A549 (cell line): Measurements from ENCODE around the gene ABI3BP. TPM values are rescaled to one million over a fixed set of nuclear protein-coding genes. Genes with fewer than 3 reads are reported as not detected.

Experiments
- ATAC-seq, 2 experiments: fragments of 200-7000 bp in 1 of 2; fragments of >200 bp in 1 of 2; cut with Nextera tagmentation in 1 of 2; cut with Tn5 transposase in 1 of 2; 3 replicates each; pipeline versions ENCODE4 v1.8.0 to v1.9.1; 2018 to 2020; ENCODE audit warnings: mild to moderate bottlenecking in 1 of 2, moderate library complexity in 1 of 2
- CTCF ChIA-PET: fragments of 300-600 bp; sonication (Branson Sonifier 250); formaldehyde crosslinking; extraction: SDS; loops from one replicate; lab custom pipeline; 2021; ENCODE audit warnings: antibody characterized with exemption, inconsistent platforms; lab: Yijun Ruan, JAX
- POLR2A ChIA-PET: fragments of 350-600 bp; formaldehyde crosslinking; extraction: SDS; loops from one replicate; lab custom pipeline; 2021; ENCODE audit warnings: antibody characterized with exemption, inconsistent platforms; lab: Yijun Ruan, JAX
- DNase-seq, 2 experiments: peaks; one replicate each; pipeline versions ENCODE4 v3.0.0 to v3.0.0-alpha.2; 2011 to 2016; ENCODE audit warnings: low read depth in 1 of 2, low spot score in 1 of 2
- FAIRE-seq: peaks from 2 replicates; lab custom pipeline; 2011; peaks lifted over from hg19 to GRCh38; lab: Jason Lieb, UNC
- H3K27ac ChIP-seq, 2 experiments: fragments of >200 bp; sonication (Bioruptor Twin); formaldehyde crosslinking; 3 replicates each; pipeline ENCODE4 v1.5.1; 2016 to 2017
- H3K4me1 ChIP-seq: fragments of >200 bp; sonication (Bioruptor Twin); formaldehyde crosslinking; 3 replicates; pipeline ENCODE4 v1.6.1; 2016
- H3K4me2 ChIP-seq: fragments of >200 bp; sonication (Bioruptor Twin); formaldehyde crosslinking; 3 replicates; pipeline ENCODE4 v1.6.1; 2016
- H3K4me3 ChIP-seq: fragments of >200 bp; sonication (Bioruptor Twin); formaldehyde crosslinking; 3 replicates; pipeline ENCODE4 v1.5.1; 2016
- H3K9me3 ChIP-seq: fragments of >200 bp; sonication (Bioruptor Twin); formaldehyde crosslinking; 3 replicates; pipeline ENCODE4 v1.6.1; 2016
- CBX2 ChIP-seq: fragments of 200-600 bp; sonication (generic); IDR thresholded peaks from 2 replicates; pipeline ENCODE4 v1.6.1; 2016; ENCODE audit warnings: low read depth, mild to moderate bottlenecking, borderline replicate concordance
- EHF ChIP-seq: fragments of 250-450 bp; sonication (Bioruptor Pico); IDR thresholded peaks from 2 replicates; pipeline ENCODE4 v1.5.0; 2020; ENCODE audit warnings: mild to moderate bottlenecking
- EHMT2 ChIP-seq: fragments of 200-600 bp; sonication (generic); IDR thresholded peaks from 2 replicates; pipeline ENCODE4 v1.6.1; 2016; ENCODE audit warnings: antibody characterized with exemption, low read depth, mild to moderate bottlenecking, moderate library complexity
- EP300 ChIP-seq, 2 experiments: fragments of >200 bp; sonication (Bioruptor Twin); formaldehyde crosslinking; IDR thresholded peaks; 2 replicates in 1 of 2; 3 replicates in 1 of 2; pipeline ENCODE4 v1.6.1; 2016 to 2017
- ESRRA ChIP-seq: fragments of 150-350 bp; IDR thresholded peaks from 2 replicates; pipeline ENCODE4 v1.6.1; 2014; ENCODE audit warnings: mild to moderate bottlenecking, low read length, borderline replicate concordance
- FOXS1 ChIP-seq: fragments of 250-450 bp; sonication (Bioruptor Pico); IDR thresholded peaks from 2 replicates; pipeline ENCODE4 v1.5.0; 2020; ENCODE audit warnings: mild to moderate bottlenecking, moderate library complexity
- HEYL ChIP-seq: fragments of 250-450 bp; sonication (Bioruptor Pico); IDR thresholded peaks from 2 replicates; pipeline ENCODE4 v1.8.0; 2021; ENCODE audit warnings: mild to moderate bottlenecking, moderate library complexity
- HOXA7 ChIP-seq: fragments of 250-450 bp; sonication (Bioruptor Pico); IDR thresholded peaks from 2 replicates; pipeline ENCODE4 v1.5.0; 2020; ENCODE audit warnings: mild to moderate bottlenecking, moderate library complexity
- JUNB ChIP-seq: fragments of >200 bp; sonication (Bioruptor Twin); formaldehyde crosslinking; IDR thresholded peaks from 2 replicates; pipeline ENCODE4 v1.6.1; 2016
- MYC ChIP-seq: IDR thresholded peaks from 2 replicates; pipeline ENCODE4 v1.6.1; 2012; ENCODE audit warnings: mild to moderate bottlenecking, inconsistent platforms, low read length, improper control_type of control experiment, borderline replicate concordance
- NPAS2 ChIP-seq: fragments of 250-450 bp; sonication (Bioruptor Pico); IDR thresholded peaks from 2 replicates; pipeline ENCODE4 v1.8.0; 2022; ENCODE audit warnings: mild to moderate bottlenecking, moderate library complexity, borderline replicate concordance
- POLR2AphosphoS2 ChIP-seq: conservative IDR thresholded peaks from 2 replicates; pipeline ENCODE4 v1.6.1; 2012; ENCODE audit warnings: low read length, improper control_type of control experiment, inconsistent platforms
- RAD21 ChIP-seq, 2 experiments: fragments of >200 bp in 1 of 2; sonication (Bioruptor Twin) in 1 of 2; formaldehyde crosslinking in 1 of 2; IDR thresholded peaks in 1 of 2; conservative IDR thresholded peaks in 1 of 2; 2 replicates in 1 of 2; 3 replicates in 1 of 2; pipeline ENCODE4 v1.6.1; 2012 to 2018; ENCODE audit warnings: inconsistent platforms in 1 of 2
- RCOR1 ChIP-seq: fragments of 150-350 bp; IDR thresholded peaks from 2 replicates; pipeline ENCODE4 v1.6.1; 2014; ENCODE audit warnings: antibody characterized with exemption, low read length, low read depth
- TP53 ChIP-seq: fragments of 250-450 bp; sonication (Bioruptor Pico); IDR thresholded peaks from 2 replicates; pipeline ENCODE4 v1.5.0; 2021; ENCODE audit warnings: mild to moderate bottlenecking, moderate library complexity
- ZFP36 ChIP-seq: fragments of 450-650 bp; IDR thresholded peaks from 2 replicates; pipeline ENCODE4 v1.6.1; 2014; ENCODE audit warnings: borderline replicate concordance; ENCODE audit not compliant: partially characterized antibody
- WGBS: methylation state at CpG from one replicate; pipeline ENCODE4 v1.1.6; 2017; ENCODE audit errors: missing lambda C conversion rate; 5-methylcytosine and 5-hydroxymethylcytosine counted together
- polyA plus RNA-seq, 4 experiments: library from polyadenylated mRNA; depleted of rRNA in 3 of 4; stranded (reverse); fragments of >200 nt; fragmentation: RNase III in 1 of 4; extraction: RNeasy Plus Mini Kit Qiagen cat#74134 plus additional on column Dnase treatment in 1 of 4; gene quantifications; 2 replicates in 3 of 4; 3 replicates in 1 of 4; pipeline ENCODE4 v1.2.3, GENCODE V29; 2011 to 2017
- TF ChIP-seq, protein P1 (sequence below): IDR thresholded peaks from 2 replicates; pipeline ENCODE4 v1.6.1; 2012; ENCODE audit warnings: low read depth, borderline replicate concordance
- TF ChIP-seq, protein P2 (sequence below): fragments of 200-600 bp; sonication (generic); IDR thresholded peaks from 2 replicates; pipeline ENCODE4 v1.6.1; 2016; ENCODE audit warnings: antibody characterized with exemption, mild to moderate bottlenecking, moderate library complexity
- TF ChIP-seq, protein P3 (sequence below): fragments of 250-450 bp; sonication (Bioruptor Pico); IDR thresholded peaks from 2 replicates; pipeline ENCODE4 v1.5.0; 2021; ENCODE audit warnings: mild to moderate bottlenecking, moderate library complexity, borderline replicate concordance
- TF ChIP-seq, protein P4 (sequence below): IDR thresholded peaks from 2 replicates; pipeline ENCODE4 v1.6.1; 2012
- TF ChIP-seq, protein P5 (sequence below): fragments of 250-450 bp; sonication (Bioruptor Pico); IDR thresholded peaks from 2 replicates; pipeline ENCODE4 v1.5.0; 2020; ENCODE audit warnings: low read depth, mild to moderate bottlenecking, moderate library complexity
- TF ChIP-seq, protein P6 (sequence below): fragments of 150-350 bp; IDR thresholded peaks from 2 replicates; pipeline ENCODE4 v1.6.1; 2014; ENCODE audit warnings: low read depth, mild to moderate bottlenecking, low read length

The ABI3BP gene
- polyA plus RNA-seq, 2 of the 4 experiments (the other 2 are of a cell fraction), result 1.3 to 1.8 TPM

DNA sequence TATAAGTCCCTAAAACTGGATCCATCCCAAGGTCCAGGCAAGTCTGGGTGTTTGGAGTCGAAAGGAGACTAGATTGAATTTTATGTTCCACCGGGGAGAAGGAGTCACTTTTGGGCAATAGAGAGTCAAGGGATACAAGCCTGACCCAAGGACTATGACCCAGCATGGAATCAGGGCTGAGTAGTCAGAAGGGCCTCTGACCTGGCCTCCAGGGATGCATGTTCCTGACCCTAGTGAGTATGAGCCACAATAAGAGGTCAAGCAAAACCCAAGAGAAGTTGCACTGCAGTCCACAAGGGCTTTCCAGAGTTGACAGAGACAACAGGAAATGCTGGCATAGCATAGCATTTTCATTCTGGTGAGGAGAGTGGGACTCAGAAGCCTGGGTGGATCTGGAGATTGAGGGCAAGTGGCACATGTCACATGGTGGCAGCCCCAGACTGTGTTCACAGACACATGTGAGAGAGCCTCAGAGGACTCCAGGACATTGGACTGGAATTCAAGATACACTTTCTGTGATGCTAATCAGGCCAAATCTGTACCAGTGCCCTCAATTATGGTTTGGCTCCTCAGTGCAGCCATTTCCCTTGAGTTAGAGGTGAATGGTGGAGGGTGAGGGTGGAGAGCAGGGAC lies 217.0 kb downstream of the ABI3BP start (continued):
- TF ChIP-seq, protein P1, sequence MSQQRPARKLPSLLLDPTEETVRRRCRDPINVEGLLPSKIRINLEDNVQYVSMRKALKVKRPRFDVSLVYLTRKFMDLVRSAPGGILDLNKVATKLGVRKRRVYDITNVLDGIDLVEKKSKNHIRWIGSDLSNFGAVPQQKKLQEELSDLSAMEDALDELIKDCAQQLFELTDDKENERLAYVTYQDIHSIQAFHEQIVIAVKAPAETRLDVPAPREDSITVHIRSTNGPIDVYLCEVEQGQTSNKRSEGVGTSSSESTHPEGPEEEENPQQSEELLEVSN, result no peak

DNA sequence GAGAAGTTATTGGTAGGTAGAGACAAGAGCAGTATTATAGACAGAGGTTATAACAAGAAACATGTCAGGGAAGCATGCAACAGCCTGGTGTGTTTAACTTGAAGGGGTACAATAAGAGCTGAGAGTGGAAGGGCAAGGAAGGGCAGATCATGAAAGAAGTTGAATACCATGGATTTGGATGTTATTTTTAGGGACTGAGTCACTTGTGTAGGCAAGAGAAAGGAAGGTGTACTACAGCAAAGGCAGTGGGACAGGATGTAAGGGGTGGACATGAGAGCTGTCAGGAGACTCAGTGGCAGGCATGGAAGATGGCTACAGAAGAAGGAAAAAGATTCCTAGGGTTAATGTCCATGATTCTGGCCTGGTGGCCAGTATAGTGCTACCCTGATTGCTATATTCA lies 217.6 kb downstream of the ABI3BP start:
- ChIA-PET CTCF (interaction anchor here (2.6 kb wide), 1 partner anchor 420 kb away, joined by 8 read pairs; no protein-coding TSS in a partner anchor), POLR2A (no interaction called here)
- Histone ChIP-seq H3K9me3 (no peaks in the 10 kb centered on the region), H3K4me3 (no peak overlapping the region), H3K27ac (no peak overlapping the region), H3K4me1 (no peaks in the 10 kb centered on the region), H3K4me2 (no peak overlapping the region)
- DNase-seq (no peak), ATAC-seq (no peak; a peak in 1 of 6 replicates), FAIRE-seq (no peak)
- TF ChIP-seq ESRRA (no peak), JUNB (no peak), EHMT2 (no peak), ZFP36 (no peak), HOXA7 (CRISPR knock-in tag) (no peak), FOXS1 (no peak), NPAS2 (CRISPR knock-in tag) (no peak), MYC (no peak), CBX2 (no peak), RAD21 (conservative IDR thresholded peaks at IDR 0.05 in 1 of 2, IDR thresholded peaks at IDR 0.05 in 1 of 2) (no peak)
- TF ChIP-seq, protein P2, sequence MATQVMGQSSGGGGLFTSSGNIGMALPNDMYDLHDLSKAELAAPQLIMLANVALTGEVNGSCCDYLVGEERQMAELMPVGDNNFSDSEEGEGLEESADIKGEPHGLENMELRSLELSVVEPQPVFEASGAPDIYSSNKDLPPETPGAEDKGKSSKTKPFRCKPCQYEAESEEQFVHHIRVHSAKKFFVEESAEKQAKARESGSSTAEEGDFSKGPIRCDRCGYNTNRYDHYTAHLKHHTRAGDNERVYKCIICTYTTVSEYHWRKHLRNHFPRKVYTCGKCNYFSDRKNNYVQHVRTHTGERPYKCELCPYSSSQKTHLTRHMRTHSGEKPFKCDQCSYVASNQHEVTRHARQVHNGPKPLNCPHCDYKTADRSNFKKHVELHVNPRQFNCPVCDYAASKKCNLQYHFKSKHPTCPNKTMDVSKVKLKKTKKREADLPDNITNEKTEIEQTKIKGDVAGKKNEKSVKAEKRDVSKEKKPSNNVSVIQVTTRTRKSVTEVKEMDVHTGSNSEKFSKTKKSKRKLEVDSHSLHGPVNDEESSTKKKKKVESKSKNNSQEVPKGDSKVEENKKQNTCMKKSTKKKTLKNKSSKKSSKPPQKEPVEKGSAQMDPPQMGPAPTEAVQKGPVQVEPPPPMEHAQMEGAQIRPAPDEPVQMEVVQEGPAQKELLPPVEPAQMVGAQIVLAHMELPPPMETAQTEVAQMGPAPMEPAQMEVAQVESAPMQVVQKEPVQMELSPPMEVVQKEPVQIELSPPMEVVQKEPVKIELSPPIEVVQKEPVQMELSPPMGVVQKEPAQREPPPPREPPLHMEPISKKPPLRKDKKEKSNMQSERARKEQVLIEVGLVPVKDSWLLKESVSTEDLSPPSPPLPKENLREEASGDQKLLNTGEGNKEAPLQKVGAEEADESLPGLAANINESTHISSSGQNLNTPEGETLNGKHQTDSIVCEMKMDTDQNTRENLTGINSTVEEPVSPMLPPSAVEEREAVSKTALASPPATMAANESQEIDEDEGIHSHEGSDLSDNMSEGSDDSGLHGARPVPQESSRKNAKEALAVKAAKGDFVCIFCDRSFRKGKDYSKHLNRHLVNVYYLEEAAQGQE, result no peak
- TF ChIP-seq, protein P3, sequence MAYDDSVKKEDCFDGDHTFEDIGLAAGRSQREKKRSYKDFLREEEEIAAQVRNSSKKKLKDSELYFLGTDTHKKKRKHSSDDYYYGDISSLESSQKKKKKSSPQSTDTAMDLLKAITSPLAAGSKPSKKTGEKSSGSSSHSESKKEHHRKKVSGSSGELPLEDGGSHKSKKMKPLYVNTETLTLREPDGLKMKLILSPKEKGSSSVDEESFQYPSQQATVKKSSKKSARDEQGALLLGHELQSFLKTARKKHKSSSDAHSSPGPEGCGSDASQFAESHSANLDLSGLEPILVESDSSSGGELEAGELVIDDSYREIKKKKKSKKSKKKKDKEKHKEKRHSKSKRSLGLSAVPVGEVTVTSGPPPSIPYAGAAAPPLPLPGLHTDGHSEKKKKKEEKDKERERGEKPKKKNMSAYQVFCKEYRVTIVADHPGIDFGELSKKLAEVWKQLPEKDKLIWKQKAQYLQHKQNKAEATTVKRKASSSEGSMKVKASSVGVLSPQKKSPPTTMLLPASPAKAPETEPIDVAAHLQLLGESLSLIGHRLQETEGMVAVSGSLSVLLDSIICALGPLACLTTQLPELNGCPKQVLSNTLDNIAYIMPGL, result no peak
- TF ChIP-seq, protein P4, sequence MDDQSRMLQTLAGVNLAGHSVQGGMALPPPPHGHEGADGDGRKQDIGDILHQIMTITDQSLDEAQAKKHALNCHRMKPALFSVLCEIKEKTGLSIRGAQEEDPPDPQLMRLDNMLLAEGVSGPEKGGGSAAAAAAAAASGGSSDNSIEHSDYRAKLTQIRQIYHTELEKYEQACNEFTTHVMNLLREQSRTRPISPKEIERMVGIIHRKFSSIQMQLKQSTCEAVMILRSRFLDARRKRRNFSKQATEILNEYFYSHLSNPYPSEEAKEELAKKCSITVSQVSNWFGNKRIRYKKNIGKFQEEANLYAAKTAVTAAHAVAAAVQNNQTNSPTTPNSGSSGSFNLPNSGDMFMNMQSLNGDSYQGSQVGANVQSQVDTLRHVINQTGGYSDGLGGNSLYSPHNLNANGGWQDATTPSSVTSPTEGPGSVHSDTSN, result no peak
- TF ChIP-seq, protein P5, sequence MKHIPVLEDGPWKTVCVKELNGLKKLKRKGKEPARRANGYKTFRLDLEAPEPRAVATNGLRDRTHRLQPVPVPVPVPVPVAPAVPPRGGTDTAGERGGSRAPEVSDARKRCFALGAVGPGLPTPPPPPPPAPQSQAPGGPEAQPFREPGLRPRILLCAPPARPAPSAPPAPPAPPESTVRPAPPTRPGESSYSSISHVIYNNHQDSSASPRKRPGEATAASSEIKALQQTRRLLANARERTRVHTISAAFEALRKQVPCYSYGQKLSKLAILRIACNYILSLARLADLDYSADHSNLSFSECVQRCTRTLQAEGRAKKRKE (CRISPR knock-in tag), result no peak

DNA sequence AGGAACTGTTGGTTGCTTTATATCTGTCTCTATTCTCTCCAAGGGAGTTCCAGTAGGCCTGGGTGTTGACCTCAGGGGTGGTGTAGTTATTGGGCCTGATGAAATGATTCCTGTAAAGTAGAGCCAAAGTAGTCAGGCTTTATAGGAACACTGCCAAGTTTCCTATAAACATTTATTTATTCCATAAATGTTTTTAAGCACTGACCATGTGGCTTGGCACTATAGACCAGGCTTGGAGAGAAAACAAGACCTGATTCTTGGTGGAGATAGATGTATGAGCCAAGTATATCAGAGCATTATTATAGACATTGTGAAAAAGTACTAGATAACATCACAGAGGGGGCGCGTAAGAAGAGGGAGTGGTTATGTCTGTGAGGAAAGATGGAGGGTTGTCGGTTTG lies 218.0 kb downstream of the ABI3BP start:
- WGBS, result 92% methylated on average over 3 of the region's 3 CpGs
- TF ChIP-seq POLR2AphosphoS2, result no peak
- TF ChIP-seq, protein P3, result no peak
- TF ChIP-seq, protein P6, sequence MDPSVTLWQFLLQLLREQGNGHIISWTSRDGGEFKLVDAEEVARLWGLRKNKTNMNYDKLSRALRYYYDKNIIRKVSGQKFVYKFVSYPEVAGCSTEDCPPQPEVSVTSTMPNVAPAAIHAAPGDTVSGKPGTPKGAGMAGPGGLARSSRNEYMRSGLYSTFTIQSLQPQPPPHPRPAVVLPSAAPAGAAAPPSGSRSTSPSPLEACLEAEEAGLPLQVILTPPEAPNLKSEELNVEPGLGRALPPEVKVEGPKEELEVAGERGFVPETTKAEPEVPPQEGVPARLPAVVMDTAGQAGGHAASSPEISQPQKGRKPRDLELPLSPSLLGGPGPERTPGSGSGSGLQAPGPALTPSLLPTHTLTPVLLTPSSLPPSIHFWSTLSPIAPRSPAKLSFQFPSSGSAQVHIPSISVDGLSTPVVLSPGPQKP, result no peak
- TF ChIP-seq EHF (CRISPR knock-in tag), result no peak
- no peak for TF ChIP-seq EP300 (IDR thresholded peaks at IDR 0.05)
- TF ChIP-seq, protein P1, result no peak
- no peak for TF ChIP-seq HEYL (CRISPR knock-in tag)
- no peak for TF ChIP-seq TP53 (CRISPR knock-in tag)
- TF ChIP-seq RCOR1, result no peak

More for the DNA sequence above, 218.0 kb downstream of the ABI3BP start:
- ChIA-PET CTCF (no interaction called here), POLR2A (no interaction called here)
- no peaks in the 10 kb centered on the region for H3K4me1 ChIP-seq
- H3K27ac ChIP-seq, result no peak overlapping the region
- no peak overlapping the region for H3K4me2 ChIP-seq
- no peak for ATAC-seq
- no peak overlapping the region for H3K4me3 ChIP-seq
- no peaks in the 10 kb centered on the region for H3K9me3 ChIP-seq
- no peak for FAIRE-seq
- no peak for DNase-seq
